ENCODE data around the gene MRPL14. TPM values are rescaled to one million over a fixed set of nuclear protein-coding genes. Genes with fewer than 3 reads are reported as not detected.
"Not testable (repeated sequence)": the region's sequence is repeated elsewhere in the genome, so short reads cannot be mapped to it uniquely, and the experiment has no call there.

Gene MRPL14
- total RNA-seq, 1 donor from 2014 or later, result 57.4 TPM

DNA sequence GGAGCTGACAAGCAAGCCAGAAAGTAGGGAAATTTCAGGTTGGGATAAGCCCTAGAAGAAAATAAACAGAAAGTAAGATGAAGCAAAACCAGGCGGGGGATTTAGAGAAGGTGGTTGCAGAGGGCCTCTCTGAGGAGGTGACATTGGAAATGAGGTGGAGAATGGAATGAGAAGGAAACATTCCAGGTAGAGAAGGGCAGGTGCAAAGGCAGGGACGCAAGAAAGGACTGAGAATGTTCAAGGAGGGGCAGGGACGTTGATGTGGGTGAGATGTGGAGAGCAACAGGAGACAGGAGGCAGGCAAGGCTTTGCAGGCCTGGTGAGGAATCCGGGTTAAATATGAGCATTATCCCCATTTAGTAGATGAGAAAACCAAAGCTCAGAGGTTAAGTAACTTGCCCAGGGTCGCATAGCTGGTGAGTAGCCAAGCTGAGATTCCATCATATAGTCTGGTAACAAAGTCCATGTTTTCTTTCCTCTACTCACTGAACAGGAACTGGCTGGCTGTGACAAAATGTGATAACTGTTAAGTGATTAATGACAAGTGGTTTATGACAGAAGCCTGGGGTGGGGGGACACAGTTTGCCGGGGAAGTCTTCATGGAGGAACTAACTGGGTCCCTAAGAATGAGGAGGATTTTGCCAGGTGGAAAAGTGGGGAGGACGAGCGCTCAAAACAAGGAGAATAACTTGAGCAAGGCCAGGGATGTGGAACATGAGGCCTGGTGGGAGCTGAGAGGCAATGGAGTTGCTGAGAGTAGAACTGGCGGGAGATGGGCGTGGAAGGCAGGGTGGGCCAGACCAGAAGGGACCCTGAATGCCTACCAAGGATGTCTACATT lies 32.6 kb downstream of the MRPL14 start:
- Histone ChIP-seq H3K36me3 (ENCODE audit: control insufficient read depth in 3 of 3, insufficient read depth in 3 of 3, low read length in 3 of 3) (peaks cover 2 to 13% (median 9%) of the 10 kb centered on the region in 3 donors), H3K27me3 (ENCODE audit: control insufficient read depth in 3 of 3, insufficient read depth in 3 of 3, low read length in 3 of 3) (no peaks in the 10 kb centered on the region), H3K9me3 (ENCODE audit: control insufficient read depth in 3 of 3, low read length in 3 of 3) (no peaks in the 10 kb centered on the region), H3K9ac (ENCODE audit: low read depth in 1 of 3, low read length in 3 of 3) (no peak overlapping the region), H3K27ac (ENCODE audit: low read depth, low read length) (no peak overlapping the region), H3K4me1 (ENCODE audit: control insufficient read depth in 3 of 3, insufficient read depth in 3 of 3, low read length in 3 of 3) (peaks cover 0 to 28% (median 7%) of the 10 kb centered on the region in 3 donors), H3K4me3 (ENCODE audit: low read length in 3 of 3) (no peak overlapping the region)

DNA sequence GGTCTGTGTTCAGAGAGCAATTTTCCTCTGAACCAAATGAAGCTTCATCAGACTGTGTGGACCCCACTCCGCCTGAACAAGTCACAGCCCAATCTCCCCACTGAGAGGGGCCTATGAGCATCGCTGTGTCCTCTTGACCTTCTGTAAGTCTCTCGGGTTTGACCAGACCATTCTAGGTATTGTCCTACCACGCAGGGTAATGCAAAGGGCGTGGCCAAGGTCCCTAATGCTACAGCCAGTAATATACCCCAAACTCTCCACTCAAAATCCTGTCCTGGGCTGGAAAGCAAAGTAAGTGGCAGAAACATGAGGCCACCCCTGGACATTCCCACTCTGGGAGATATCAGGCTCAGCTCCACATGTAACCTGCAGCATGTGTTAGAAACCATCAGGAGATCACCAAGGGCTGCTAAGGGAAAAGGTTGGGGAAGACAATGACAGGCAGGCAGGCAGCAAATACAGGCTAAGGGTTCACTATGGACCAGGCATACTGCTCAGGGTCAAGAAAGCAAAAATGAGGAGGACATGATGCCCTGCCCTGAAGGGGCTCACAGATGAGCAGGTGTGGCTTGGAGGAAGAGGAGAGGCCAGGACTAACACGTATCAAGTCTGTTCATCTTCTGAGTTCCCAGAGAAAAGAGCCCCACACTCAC lies 33.4 kb downstream of the MRPL14 start:
- no peak overlapping the region for H3K4me3 ChIP-seq (ENCODE audit: low read length in 3 of 3)
- H3K9me3 ChIP-seq (ENCODE audit: control insufficient read depth in 3 of 3, low read length in 3 of 3), result no peaks in the 10 kb centered on the region
- H3K36me3 ChIP-seq (ENCODE audit: control insufficient read depth in 3 of 3, insufficient read depth in 3 of 3, low read length in 3 of 3), result peaks cover 5 to 14% (median 13%) of the 10 kb centered on the region in 3 donors
- peaks cover 0 to 29% (median 6%) of the 10 kb centered on the region in 3 donors for H3K4me1 ChIP-seq (ENCODE audit: control insufficient read depth in 3 of 3, insufficient read depth in 3 of 3, low read length in 3 of 3)
- H3K9ac ChIP-seq (ENCODE audit: low read depth in 1 of 3, low read length in 3 of 3), result no peak overlapping the region
- no peaks in the 10 kb centered on the region for H3K27me3 ChIP-seq (ENCODE audit: control insufficient read depth in 3 of 3, insufficient read depth in 3 of 3, low read length in 3 of 3)
- H3K27ac ChIP-seq (ENCODE audit: low read depth, low read length), result no peak overlapping the region

DNA sequence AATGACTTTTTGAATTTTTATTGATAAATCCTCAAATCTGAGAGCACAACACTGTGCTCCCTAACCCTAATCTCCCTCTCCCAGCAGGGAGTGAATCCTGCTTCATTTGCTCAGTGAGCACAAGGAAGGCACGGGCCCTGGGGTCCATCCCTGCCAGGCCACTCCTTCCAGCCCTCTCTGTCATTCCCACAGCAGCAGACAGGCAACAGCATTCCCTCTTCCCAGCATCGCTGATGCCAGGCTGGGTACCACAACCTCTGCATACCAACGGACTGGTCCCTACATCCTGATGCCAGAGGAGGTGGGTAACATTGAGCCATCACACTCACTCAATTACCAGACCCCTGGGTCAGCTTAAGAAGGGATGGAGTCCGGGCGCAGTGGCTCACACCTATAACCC lies 34.2 kb downstream of the MRPL14 start:
- Histone ChIP-seq H3K27ac (ENCODE audit: low read depth, low read length) (no peak overlapping the region), H3K27me3 (ENCODE audit: control insufficient read depth in 3 of 3, insufficient read depth in 3 of 3, low read length in 3 of 3) (no peaks in the 10 kb centered on the region), H3K9ac (ENCODE audit: low read depth in 1 of 3, low read length in 3 of 3) (no peak overlapping the region), H3K4me3 (ENCODE audit: low read length in 3 of 3) (no peak overlapping the region), H3K9me3 (ENCODE audit: control insufficient read depth in 3 of 3, low read length in 3 of 3) (no peaks in the 10 kb centered on the region), H3K4me1 (ENCODE audit: control insufficient read depth in 3 of 3, insufficient read depth in 3 of 3, low read length in 3 of 3) (peaks cover 0 to 27% (median 6%) of the 10 kb centered on the region in 3 donors), H3K36me3 (ENCODE audit: control insufficient read depth in 3 of 3, insufficient read depth in 3 of 3, low read length in 3 of 3) (peaks cover 5 to 14% (median 13%) of the 10 kb centered on the region in 3 donors)

DNA sequence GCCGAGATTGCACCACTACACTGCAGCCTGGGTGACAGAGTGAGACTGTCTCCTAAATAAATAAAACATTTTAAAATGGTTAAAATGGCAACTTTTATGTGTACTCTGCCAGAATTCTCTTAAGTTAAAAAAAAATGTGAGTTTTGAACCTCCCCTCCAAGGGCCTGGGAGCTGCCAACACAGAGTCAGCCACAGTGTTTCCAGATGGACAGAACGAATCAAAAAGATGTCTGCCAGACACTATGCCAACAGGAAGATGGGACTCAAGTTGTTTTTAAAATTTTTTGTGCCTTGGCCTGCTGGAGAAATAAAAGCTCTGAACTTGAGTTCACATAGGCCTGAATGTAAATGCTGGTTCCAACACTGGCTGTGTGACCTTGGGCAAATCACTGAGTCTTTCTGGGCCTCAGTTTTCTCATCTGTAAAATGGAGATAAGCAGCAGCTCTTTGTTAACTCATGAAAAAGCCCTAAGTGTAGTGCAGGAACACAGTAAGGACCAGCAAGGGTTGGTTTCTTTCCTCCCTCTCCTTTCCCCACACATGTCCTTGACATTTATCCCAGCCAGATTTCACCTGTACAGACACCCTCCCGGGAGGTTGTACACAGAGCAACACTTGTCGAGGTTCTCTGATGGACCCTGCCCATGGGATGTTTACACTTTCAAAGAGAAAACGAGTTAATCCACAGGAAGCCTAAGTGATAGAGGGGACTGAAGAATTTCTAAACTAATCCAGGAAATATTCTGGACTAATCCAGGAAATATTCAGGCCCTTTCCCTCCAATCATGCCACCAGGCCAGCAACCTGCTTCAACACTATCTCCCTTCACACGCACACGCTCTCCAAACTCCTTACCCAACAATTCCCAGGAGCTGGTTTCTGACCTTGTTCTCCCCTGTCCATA lies 35.0 kb downstream of the MRPL14 start:
- Histone ChIP-seq H3K4me3 (ENCODE audit: low read length in 3 of 3) (no peak overlapping the region), H3K27me3 (ENCODE audit: control insufficient read depth in 3 of 3, insufficient read depth in 3 of 3, low read length in 3 of 3) (no peaks in the 10 kb centered on the region)

DNA sequence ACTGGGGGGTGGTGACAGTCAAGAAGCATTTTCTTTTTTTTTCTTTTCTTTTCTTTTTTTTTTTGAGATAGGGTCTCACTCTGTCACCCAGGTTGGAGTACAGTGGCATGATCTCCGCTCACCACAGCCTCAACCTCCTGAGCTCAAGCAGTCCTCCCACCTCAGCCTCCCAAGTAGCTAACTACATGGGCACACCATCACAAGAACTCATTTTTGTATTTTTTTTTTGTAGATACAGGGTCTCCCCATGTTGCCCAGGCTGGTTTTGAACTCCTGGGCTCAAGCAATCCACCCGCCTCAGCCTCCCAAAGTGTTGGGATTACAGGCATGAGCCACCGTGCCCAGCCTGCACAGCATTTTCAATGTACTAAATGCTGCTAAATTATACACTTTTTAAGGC lies 35.9 kb downstream of the MRPL14 start:
- not testable (repeated sequence) for H3K27ac ChIP-seq (ENCODE audit: low read depth, low read length); H3K4me3 ChIP-seq (ENCODE audit: low read length in 3 of 3)
- H3K9ac ChIP-seq (ENCODE audit: low read depth in 1 of 3, low read length in 3 of 3), result peak overlapping the region in 1 of 3 donors; percentile 12

More for the DNA sequence above, 35.0 kb downstream of the MRPL14 start:
- Histone ChIP-seq H3K36me3 (ENCODE audit: control insufficient read depth in 3 of 3, insufficient read depth in 3 of 3, low read length in 3 of 3) (peaks cover 5 to 14% (median 13%) of the 10 kb centered on the region in 3 donors), H3K27ac (ENCODE audit: low read depth, low read length) (no peak overlapping the region), H3K9me3 (ENCODE audit: control insufficient read depth in 3 of 3, low read length in 3 of 3) (no peaks in the 10 kb centered on the region), H3K9ac (ENCODE audit: low read depth in 1 of 3, low read length in 3 of 3) (no peak overlapping the region), H3K4me1 (ENCODE audit: control insufficient read depth in 3 of 3, insufficient read depth in 3 of 3, low read length in 3 of 3) (peaks cover 1 to 25% (median 9%) of the 10 kb centered on the region in 3 donors)

DNA sequence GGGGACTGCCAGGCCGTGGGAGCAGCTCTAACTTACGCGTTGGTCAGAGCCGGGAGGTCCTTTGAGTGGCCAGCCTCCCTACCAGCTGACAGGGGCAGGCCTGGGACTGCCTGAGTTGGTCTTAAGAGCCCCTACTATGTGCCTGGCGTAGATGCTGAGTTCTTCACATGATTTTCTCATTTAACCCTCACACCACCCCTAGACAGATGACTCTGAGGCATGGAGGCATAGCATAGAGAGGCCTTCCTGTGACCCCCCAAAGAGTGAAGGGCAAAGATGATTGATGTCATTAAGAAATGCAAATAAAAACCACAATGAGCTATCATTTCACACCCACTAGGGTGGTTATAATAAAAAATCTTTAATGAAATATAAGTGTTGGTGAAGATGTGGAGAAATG lies 36.8 kb downstream of the MRPL14 start:
- Histone ChIP-seq H3K4me1 (ENCODE audit: control insufficient read depth in 3 of 3, insufficient read depth in 3 of 3, low read length in 3 of 3) (peaks cover 8 to 29% (median 20%) of the 10 kb centered on the region in 3 donors), H3K36me3 (ENCODE audit: control insufficient read depth in 3 of 3, insufficient read depth in 3 of 3, low read length in 3 of 3) (peaks cover 5 to 14% (median 10%) of the 10 kb centered on the region in 3 donors)

More for the DNA sequence above, 35.9 kb downstream of the MRPL14 start:
- H3K27me3 ChIP-seq (ENCODE audit: control insufficient read depth in 3 of 3, insufficient read depth in 3 of 3, low read length in 3 of 3); H3K9me3 ChIP-seq (ENCODE audit: control insufficient read depth in 3 of 3, low read length in 3 of 3): not testable (repeated sequence)
- Histone ChIP-seq H3K36me3 (ENCODE audit: control insufficient read depth in 3 of 3, insufficient read depth in 3 of 3, low read length in 3 of 3) (peaks cover 5 to 14% (median 12%) of the 10 kb centered on the region in 3 donors), H3K4me1 (ENCODE audit: control insufficient read depth in 3 of 3, insufficient read depth in 3 of 3, low read length in 3 of 3) (peaks cover 8 to 25% (median 13%) of the 10 kb centered on the region in 3 donors)

DNA sequence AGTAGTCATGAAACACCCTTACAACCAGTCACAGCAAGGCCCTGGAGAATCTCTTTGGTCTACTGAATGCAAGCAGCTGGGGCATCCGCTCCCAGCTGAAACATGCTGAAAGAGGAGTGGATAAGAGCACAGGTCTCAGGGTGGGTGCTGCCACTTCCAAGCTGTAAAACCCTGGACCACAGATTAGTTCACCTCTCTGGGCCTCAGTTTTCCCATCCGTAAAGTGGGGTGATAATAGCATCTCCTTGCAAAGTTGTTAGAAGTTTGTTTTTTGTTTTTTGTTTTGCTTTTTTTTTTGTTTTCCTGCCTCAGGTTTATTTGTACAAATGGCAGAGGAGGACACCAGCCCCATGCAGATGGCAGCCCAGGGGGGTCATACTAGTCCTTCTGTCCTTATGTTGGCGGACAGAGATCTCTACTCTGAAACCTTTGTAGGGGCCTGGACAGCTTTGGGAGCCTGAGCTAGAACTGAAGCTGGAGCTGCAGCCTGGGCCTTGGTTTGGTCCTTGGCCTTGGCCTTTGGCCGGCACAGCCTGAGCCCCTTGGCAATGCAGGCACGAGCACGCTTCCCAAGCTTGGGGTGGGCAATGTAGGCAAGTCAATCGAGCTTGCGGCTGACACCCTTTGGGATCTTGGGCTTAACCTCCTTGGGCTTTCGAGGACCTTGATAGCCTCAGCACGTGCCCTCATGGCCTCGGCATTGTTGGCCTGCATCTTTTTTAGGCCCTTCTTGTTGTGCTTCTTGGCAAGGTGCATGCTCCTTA lies 38.2 kb downstream of the MRPL14 start:
- H3K9ac ChIP-seq (ENCODE audit: low read depth in 1 of 3, low read length in 3 of 3), result peak overlapping the region in 1 of 3 donors; percentile 3
- H3K4me3 ChIP-seq (ENCODE audit: low read length in 3 of 3), result no peak overlapping the region
- H3K27me3 ChIP-seq (ENCODE audit: control insufficient read depth in 3 of 3, insufficient read depth in 3 of 3, low read length in 3 of 3), result no peaks in the 10 kb centered on the region
- no peaks in the 10 kb centered on the region for H3K9me3 ChIP-seq (ENCODE audit: control insufficient read depth in 3 of 3, low read length in 3 of 3)
- peaks cover 13 to 43% (median 34%) of the 10 kb centered on the region in 3 donors for H3K4me1 ChIP-seq (ENCODE audit: control insufficient read depth in 3 of 3, insufficient read depth in 3 of 3, low read length in 3 of 3)
- H3K27ac ChIP-seq (ENCODE audit: low read depth, low read length), result no peak overlapping the region
- peaks cover 4 to 8% (median 5%) of the 10 kb centered on the region in 3 donors for H3K36me3 ChIP-seq (ENCODE audit: control insufficient read depth in 3 of 3, insufficient read depth in 3 of 3, low read length in 3 of 3)

More for the DNA sequence above, 36.8 kb downstream of the MRPL14 start:
- no peak overlapping the region for H3K27ac ChIP-seq (ENCODE audit: low read depth, low read length)
- H3K9ac ChIP-seq (ENCODE audit: low read depth in 1 of 3, low read length in 3 of 3), result no peak overlapping the region
- H3K9me3 ChIP-seq (ENCODE audit: control insufficient read depth in 3 of 3, low read length in 3 of 3), result no peaks in the 10 kb centered on the region
- H3K27me3 ChIP-seq (ENCODE audit: control insufficient read depth in 3 of 3, insufficient read depth in 3 of 3, low read length in 3 of 3), result no peaks in the 10 kb centered on the region
- no peak overlapping the region for H3K4me3 ChIP-seq (ENCODE audit: low read length in 3 of 3)

DNA sequence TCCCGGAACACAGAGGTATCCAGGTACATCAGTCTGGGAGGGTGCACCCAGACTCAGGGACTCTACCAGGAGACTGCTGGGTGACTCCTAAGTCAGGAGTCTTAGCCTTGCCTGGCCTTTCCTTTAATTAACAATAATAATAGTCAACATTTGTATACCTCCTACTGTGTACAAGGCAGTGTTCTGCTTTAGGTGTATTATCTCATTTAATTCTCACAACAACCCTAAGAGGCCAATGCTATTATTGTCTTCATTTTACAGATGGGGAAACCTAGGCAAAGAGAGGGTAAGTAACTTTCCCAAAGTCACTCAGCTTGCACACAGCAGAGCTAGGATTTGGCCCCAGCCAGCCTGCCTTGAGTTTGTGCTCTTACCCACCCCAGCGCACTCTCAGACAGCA lies 39.6 kb downstream of the MRPL14 start:
- Histone ChIP-seq H3K27ac (ENCODE audit: low read depth, low read length) (no peak overlapping the region), H3K9ac (ENCODE audit: low read depth in 1 of 3, low read length in 3 of 3) (peak overlapping the region in 1 of 3 donors; percentile 74), H3K36me3 (ENCODE audit: control insufficient read depth in 3 of 3, insufficient read depth in 3 of 3, low read length in 3 of 3) (peaks cover 0 to 4% (median 2%) of the 10 kb centered on the region in 3 donors), H3K4me3 (ENCODE audit: low read length in 3 of 3) (no peak overlapping the region), H3K4me1 (ENCODE audit: control insufficient read depth in 3 of 3, insufficient read depth in 3 of 3, low read length in 3 of 3) (peaks cover 24 to 50% (median 48%) of the 10 kb centered on the region in 3 donors), H3K27me3 (ENCODE audit: control insufficient read depth in 3 of 3, insufficient read depth in 3 of 3, low read length in 3 of 3) (no peaks in the 10 kb centered on the region), H3K9me3 (ENCODE audit: control insufficient read depth in 3 of 3, low read length in 3 of 3) (no peaks in the 10 kb centered on the region)
